Neuronal stem cell (in vitro differentiated cells): Measurements from ENCODE around the gene DDX39B.
"Not testable (repeated sequence)": the region's sequence is repeated elsewhere in the genome, so short reads cannot be mapped to it uniquely, and the experiment has no call there.

Experiments
- DNase-seq: peaks from one replicate; pipeline ENCODE4 v3.0.0-alpha.2; 2013; ENCODE audit warnings: low spot score
- H2AFZ ChIP-seq: one replicate; pipeline ENCODE4 v1.6.1; 2013; ENCODE audit warnings: mild to moderate bottlenecking, low read length, inconsistent platforms
- H2AK5ac ChIP-seq: 2 replicates; pipeline ENCODE4 v1.6.1; 2013; ENCODE audit warnings: low read depth, mild to moderate bottlenecking, inconsistent platforms, low read length, moderate library complexity, mixed read lengths
- H2BK120ac ChIP-seq: 2 replicates; pipeline ENCODE4 v1.6.1; 2013; ENCODE audit warnings: low read depth, mild to moderate bottlenecking, inconsistent platforms, low read length, moderate library complexity, mixed read lengths
- H2BK12ac ChIP-seq: one replicate; pipeline ENCODE4 v1.6.1; 2013; ENCODE audit warnings: low read length, inconsistent platforms
- H2BK15ac ChIP-seq: 2 replicates; pipeline ENCODE4 v1.6.1; 2013; ENCODE audit warnings: mild to moderate bottlenecking, low read length, inconsistent platforms, mixed read lengths
- H2BK5ac ChIP-seq: one replicate; pipeline ENCODE4 v1.6.1; 2013; ENCODE audit warnings: inconsistent platforms, mild to moderate bottlenecking, low read length, moderate library complexity
- H3K14ac ChIP-seq: one replicate; pipeline ENCODE4 v1.6.1; 2013; ENCODE audit warnings: low read length, inconsistent platforms
- H3K18ac ChIP-seq: 2 replicates; pipeline ENCODE4 v1.6.1; 2013; ENCODE audit warnings: low read length, inconsistent platforms
- H3K23ac ChIP-seq: 2 replicates; pipeline ENCODE4 v1.6.1; 2013; ENCODE audit warnings: low read depth, mild to moderate bottlenecking, mixed read lengths, low read length, inconsistent platforms; ENCODE audit not compliant: poor library complexity
- H3K27ac ChIP-seq: replicated peaks from 3 replicates; pipeline ENCODE4 v1.5.1; 2013; ENCODE audit warnings: low read length, inconsistent platforms
- H3K27me3 ChIP-seq, 3 experiments: 2 replicates each; pipeline ENCODE4 v1.6.1; 2013; ENCODE audit warnings: low read length in 3 of 3, mild to moderate bottlenecking in 2 of 3, inconsistent platforms in 1 of 3, low read depth in 1 of 3, mixed read lengths in 1 of 3, moderate library complexity in 1 of 3; ENCODE audit not compliant: control insufficient read depth in 3 of 3, insufficient read depth in 3 of 3
- H3K36me3 ChIP-seq, 2 donors: replicated peaks in 1 of 2; 2 replicates each; pipeline ENCODE4 v1.6.1; 2013; ENCODE audit warnings: low read length in 2 of 2; ENCODE audit not compliant: control insufficient read depth in 2 of 2, insufficient read depth in 2 of 2
- H3K4ac ChIP-seq: 2 replicates; pipeline ENCODE4 v1.6.1; 2013; ENCODE audit warnings: inconsistent platforms, mild to moderate bottlenecking, low read length, moderate library complexity
- H3K4me1 ChIP-seq, 2 donors: 1 replicate in 1 of 2; 2 replicates in 1 of 2; pipeline ENCODE4 v1.6.1; 2013; ENCODE audit warnings: low read length in 2 of 2, low read depth in 1 of 2; ENCODE audit not compliant: control insufficient read depth in 2 of 2, insufficient read depth in 1 of 2
- H3K4me2 ChIP-seq: one replicate; pipeline ENCODE4 v1.6.1; 2013; ENCODE audit warnings: mild to moderate bottlenecking, low read length, inconsistent platforms; ENCODE audit not compliant: insufficient read depth, poor library complexity, severe bottlenecking
- H3K4me3 ChIP-seq, 2 donors: 2 replicates each; pipeline ENCODE4 v1.5.1; 2013; ENCODE audit warnings: low read length in 2 of 2, mild to moderate bottlenecking in 2 of 2, inconsistent platforms in 1 of 2, moderate library complexity in 1 of 2
- H3K79me1 ChIP-seq: one replicate; pipeline ENCODE4 v1.6.1; 2013; ENCODE audit warnings: low read depth, mild to moderate bottlenecking, inconsistent platforms, low read length, moderate library complexity
- H3K9ac ChIP-seq: one replicate; pipeline ENCODE4 v1.6.1; 2013; ENCODE audit warnings: mild to moderate bottlenecking, low read depth, low read length, inconsistent platforms; ENCODE audit not compliant: poor library complexity
- H3K9me3 ChIP-seq, 2 donors: replicated peaks in 1 of 2; 2 replicates each; pipeline versions ENCODE3 to v1.6.1; 2013; ENCODE audit warnings: low read length in 2 of 2, mild to moderate bottlenecking in 2 of 2, inconsistent platforms in 1 of 2, low read depth in 1 of 2, mixed read lengths in 1 of 2, moderate library complexity in 1 of 2; ENCODE audit not compliant: control insufficient read depth in 2 of 2, insufficient read depth in 1 of 2
- H4K8ac ChIP-seq: one replicate; pipeline ENCODE4 v1.6.1; 2013; ENCODE audit warnings: low read depth, mild to moderate bottlenecking, inconsistent platforms, low read length, moderate library complexity
- H4K91ac ChIP-seq: one replicate; pipeline ENCODE4 v1.6.1; 2013; ENCODE audit warnings: low read length, low read depth, mild to moderate bottlenecking, inconsistent platforms; ENCODE audit not compliant: poor library complexity
- WGBS, 2 donors: extraction: QIAGEN DNeasy Blood & Tissue Kit; methylation state at CpG; one replicate each; pipeline ENCODE4 v1.1.7; 2013; ENCODE audit warnings: missing lambda C conversion rate in 2 of 2, mixed read lengths in 1 of 2; ENCODE audit not compliant: insufficient read length in 2 of 2, insufficient replicate concordance in 1 of 2; ENCODE audit errors: extremely low coverage in 2 of 2; 5-methylcytosine and 5-hydroxymethylcytosine counted together

DDX39B gene

GRCh38 chr6:31557443-31558317, 15.9 kb upstream of the DDX39B start:
- Histone ChIP-seq H3K79me1 (peaks cover 6% of the 10 kb centered on the region), H3K4me3 (no peak overlapping the region), H3K27me3 (no peaks in the 10 kb centered on the region), H2AFZ (no peak overlapping the region), H3K4ac (no peak overlapping the region), H3K27ac (no peak overlapping the region), H2BK15ac (no peak overlapping the region), H3K36me3 (peaks cover 37 to 75% of the 10 kb centered on the region in 2 donors), H3K23ac (peak overlapping the region; percentile 73), H2BK5ac (no peak overlapping the region), H2AK5ac (no peak overlapping the region), H3K18ac (no peak overlapping the region), H2BK12ac (no peak overlapping the region), H3K9ac (no peak overlapping the region), H4K91ac (no peak overlapping the region), H3K14ac (no peak overlapping the region), H3K4me2 (no peak overlapping the region), H3K9me3 (no peaks in the 10 kb centered on the region), H4K8ac (no peak overlapping the region), H2BK120ac (no peak overlapping the region), H3K4me1 (peaks cover 0 to 7% of the 10 kb centered on the region in 2 donors)
- DNase-seq = no peak
- WGBS, 2 donors = no CpG with 5 or more reads among the region's 24 CpGs

GRCh38 chr6:31556307-31556706, 14.5 kb upstream of the DDX39B start:
- no peak overlapping the region for H2BK15ac ChIP-seq
- no peak for DNase-seq
- H3K9ac ChIP-seq = no peak overlapping the region
- H3K23ac ChIP-seq = peak overlapping the region; percentile 67
- no peaks in the 10 kb centered on the region for H3K27me3 ChIP-seq
- H3K79me1 ChIP-seq = peaks cover 6% of the 10 kb centered on the region
- no peak overlapping the region for H3K4ac ChIP-seq
- peak overlapping the region in 1 of 2 donors; percentile 6 for H3K4me3 ChIP-seq
- H2BK12ac ChIP-seq = no peak overlapping the region
- no peak overlapping the region for H3K27ac ChIP-seq
- H2AK5ac ChIP-seq = no peak overlapping the region
- H3K36me3 ChIP-seq = peaks cover 37 to 86% of the 10 kb centered on the region in 2 donors
- H2BK5ac ChIP-seq = no peak overlapping the region
- no peak overlapping the region for H4K91ac ChIP-seq
- no peak overlapping the region for H4K8ac ChIP-seq
- H3K9me3 ChIP-seq = no peaks in the 10 kb centered on the region
- H3K4me2 ChIP-seq = no peak overlapping the region
- peaks cover 0 to 7% of the 10 kb centered on the region in 2 donors for H3K4me1 ChIP-seq
- H3K18ac ChIP-seq = no peak overlapping the region
- no CpG with 5 or more reads among the region's 3 CpGs for WGBS, 2 donors
- no peak overlapping the region for H2BK120ac ChIP-seq
- no peak overlapping the region for H2AFZ ChIP-seq
- H3K14ac ChIP-seq = no peak overlapping the region

GRCh38 chr6:31551371-31551770, 9.6 kb upstream of the DDX39B start:
- not testable (repeated sequence) for H3K4me3 ChIP-seq, H2BK5ac ChIP-seq, H2AFZ ChIP-seq, H2BK12ac ChIP-seq, H3K18ac ChIP-seq, H3K27me3 ChIP-seq, H2BK120ac ChIP-seq, H3K4me2 ChIP-seq, H3K9me3 ChIP-seq, H3K4ac ChIP-seq, H3K9ac ChIP-seq, H3K4me1 ChIP-seq, H3K14ac ChIP-seq, H3K79me1 ChIP-seq, H3K27ac ChIP-seq, H4K91ac ChIP-seq, H2AK5ac ChIP-seq, H4K8ac ChIP-seq, H3K23ac ChIP-seq, H2BK15ac ChIP-seq
- H3K36me3 ChIP-seq = peaks cover 11 to 72% of the 10 kb centered on the region in 2 donors
- DNase-seq = peak; percentile 40
- WGBS, 2 donors = no CpG with 5 or more reads among the region's 5 CpGs

GRCh38 chr6:31548544-31548873, 6.7 kb upstream of the DDX39B start:
- Histone ChIP-seq H3K4me2 (no peak overlapping the region), H3K27ac (no peak overlapping the region), H2AK5ac (peak overlapping the region; percentile 99), H3K23ac (no peak overlapping the region), H4K91ac (no peak overlapping the region), H2AFZ (no peak overlapping the region), H3K18ac (no peak overlapping the region), H3K9ac (peak overlapping the region; percentile 89), H3K4me3 (peak overlapping the region in 1 of 2 donors; percentile 46), H3K27me3 (no peaks in the 10 kb centered on the region), H2BK120ac (no peak overlapping the region), H3K36me3 (peaks cover 6 to 50% of the 10 kb centered on the region in 2 donors), H3K14ac (no peak overlapping the region), H2BK5ac (no peak overlapping the region), H3K4me1 (peaks cover 9 to 11% of the 10 kb centered on the region in 2 donors), H2BK15ac (no peak overlapping the region), H3K4ac (no peak overlapping the region), H2BK12ac (no peak overlapping the region), H3K9me3 (peaks cover 0 to 2% of the 10 kb centered on the region in 2 donors), H4K8ac (peak overlapping the region; percentile 92), H3K79me1 (peaks cover 5% of the 10 kb centered on the region)
- WGBS, 2 donors = no CpG with 5 or more reads among the region's 2 CpGs
- DNase-seq = no peak
